Gastrocnemius medialis (tissue), 4 donors: ENCODE data around the gene COL1A2. TPM values are rescaled to one million over a fixed set of nuclear protein-coding genes. Genes with fewer than 3 reads are reported as not detected.

Experiments
- ATAC-seq, 2 donors: fragments of 150-250 bp; one replicate each; pipeline ENCODE4 v1.9.1; 2016
- DNase-seq, 2 donors: peaks; one replicate each; pipeline ENCODE4 v3.0.0-alpha.2; 2019
- H3K27ac ChIP-seq, 4 donors: fragments of 200-600 bp; sonication (generic); 1 replicate in 1 of 4; 2 replicates in 3 of 4; pipeline ENCODE4 v1.5.1; 2016 to 2018; ENCODE audit warnings: mild to moderate bottlenecking in 2 of 4, moderate library complexity in 1 of 4
- H3K27me3 ChIP-seq, 3 donors: fragments of 200-600 bp; sonication (generic) in 2 of 3; 1 replicate in 1 of 3; 2 replicates in 2 of 3; pipeline versions ENCODE4 v1.5.1 to v1.6.0; 2016 to 2019; ENCODE audit warnings: mild to moderate bottlenecking in 1 of 3, moderate library complexity in 1 of 3
- H3K36me3 ChIP-seq, 2 donors: fragments of 200-600 bp; sonication (generic) in 1 of 2; one replicate each; pipeline ENCODE4 v1.5.1; 2017 to 2018
- H3K4me1 ChIP-seq, 2 donors: fragments of 200-600 bp; sonication (generic) in 1 of 2; one replicate each; pipeline ENCODE4 v1.5.1; 2016 to 2017; ENCODE audit warnings: mild to moderate bottlenecking in 2 of 2
- H3K4me3 ChIP-seq, 4 donors: fragments of 200-600 bp; sonication (generic) in 3 of 4; 1 replicate in 1 of 4; 2 replicates in 3 of 4; pipeline ENCODE4 v1.5.1; 2016 to 2019; ENCODE audit warnings: mild to moderate bottlenecking in 2 of 4
- H3K9me3 ChIP-seq, 3 donors: fragments of 200-600 bp; sonication (generic) in 2 of 3; 1 replicate in 1 of 3; 2 replicates in 2 of 3; pipeline ENCODE4 v1.5.1; 2016 to 2019
- CTCF ChIP-seq, 5 experiments: fragments of 450-650 bp in 3 of 5; fragments of 200-600 bp in 2 of 5; sonication (generic) in 2 of 5; IDR thresholded peaks in 4 of 5; conservative IDR thresholded peaks in 1 of 5; 1 replicate in 4 of 5; 2 replicates in 1 of 5; pipeline ENCODE4 v1.5.1; 2016 to 2019; ENCODE audit warnings: antibody characterized with exemption in 5 of 5, mild to moderate bottlenecking in 3 of 5, moderate library complexity in 3 of 5
- POLR2A ChIP-seq, 2 donors: fragments of 450-650 bp; IDR thresholded peaks; one replicate each; pipeline ENCODE4 v1.6.1; 2017; ENCODE audit warnings: antibody characterized with exemption in 2 of 2, mild to moderate bottlenecking in 2 of 2, moderate library complexity in 2 of 2
- in situ Hi-C, 4 donors: fragments of 200-750 bp; cut with MboI; loops; one replicate each; pipeline versions ENCODE4 v1.15.0 to v1.8.0; 2017; ENCODE audit warnings: low sequenced_read_pairs in 4 of 4
- intact Hi-C: fragments of 100-400 bp; cut with DNase I; formaldehyde crosslinking; loops from one replicate; pipeline ENCODE4 v1.15.1; 2023; ENCODE audit warnings: low total_unique reads
- total RNA-seq, 4 donors: library from RNA; depleted of rRNA; stranded (reverse); fragments of >200 nt; gene quantifications; one replicate each; pipeline versions ENCODE4 v1.1.0 to v1.2.3, GENCODE V29; 2016

The COL1A2 gene
- total RNA-seq, 4 donors from 2014 or later, result 11.2 to 43.6 (median 18.7) TPM

DNA sequence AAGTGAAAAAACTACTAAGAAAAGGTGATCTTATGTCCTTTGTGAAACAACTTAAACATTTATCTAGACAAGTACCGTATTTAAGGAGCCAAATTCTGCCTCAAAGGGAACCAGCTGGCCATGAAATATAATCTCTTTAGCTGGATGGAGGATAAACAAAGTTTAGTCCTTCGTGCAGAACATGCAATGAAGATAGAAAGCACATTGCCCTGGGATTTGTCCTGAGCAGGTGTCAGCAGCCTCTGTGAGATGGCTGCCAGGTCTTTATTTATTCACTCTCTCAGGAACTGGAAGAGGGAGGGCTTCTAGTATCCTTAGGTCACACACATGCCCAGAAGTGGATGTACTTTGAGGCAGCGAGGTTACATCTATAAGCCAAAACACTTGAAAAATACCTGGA is 57.5 kb downstream of the COL1A2 start:
- H3K36me3 ChIP-seq, result no peaks in the 10 kb centered on the region
- DNase-seq (peak in 1 of 2 donors; percentile 5), ATAC-seq (peak; percentile 30 to 75)
- TF ChIP-seq CTCF (IDR thresholded peaks at IDR 0.05 in 4 of 5, conservative IDR thresholded peaks at IDR 0.05 in 1 of 5) (no peak), POLR2A (IDR thresholded peaks at IDR 0.05) (no peak)
- in situ Hi-C loops (loop anchor here in 2 of 4 donors (25.0 kb wide), 1 partner anchor 1035 kb away; the partner anchor contains the start of gene ASB4 (in 2 of the 2)), intact Hi-C loops (loop anchor here (5.0 kb wide), 1 partner anchor 205 kb away; the partner anchor contains the start of gene SGCE)
- H3K27me3 ChIP-seq, result no peaks in the 10 kb centered on the region
- H3K4me1 ChIP-seq, result peaks cover 5 to 9% of the 10 kb centered on the region in 2 donors
- no peak overlapping the region for H3K27ac ChIP-seq
- no peak overlapping the region for H3K4me3 ChIP-seq
- H3K9me3 ChIP-seq, result no peaks in the 10 kb centered on the region

GRCh38 chr7:94453898-94454297 is 59.2 kb downstream of the COL1A2 start:
- TF ChIP-seq CTCF (IDR thresholded peaks at IDR 0.05 in 4 of 5, conservative IDR thresholded peaks at IDR 0.05 in 1 of 5), result no peak
- Histone ChIP-seq H3K27me3 (no peaks in the 10 kb centered on the region), H3K9me3 (no peaks in the 10 kb centered on the region), H3K36me3 (no peaks in the 10 kb centered on the region), H3K4me3 (no peak overlapping the region), H3K27ac (no peak overlapping the region), H3K4me1 (peaks cover 5 to 9% of the 10 kb centered on the region in 2 donors)
- DNase-seq, result no peak
- no peak for ATAC-seq
- in situ Hi-C loops, result loop anchor here in 2 of 4 donors (25.0 kb wide), 1 partner anchor 1033 kb away; the partner anchor contains the start of gene ASB4 (in 2 of the 2)
- intact Hi-C loops, result loop anchor here (5.0 kb wide), 1 partner anchor 203 kb away; the partner anchor contains the start of gene SGCE

- Histone ChIP-seq H3K36me3 (no peaks in the 10 kb centered on the region), H3K4me3 (no peak overlapping the region), H3K4me1 (peaks cover 2 to 5% of the 10 kb centered on the region in 2 donors), H3K27ac (no peak overlapping the region), H3K9me3 (no peaks in the 10 kb centered on the region), H3K27me3 (no peaks in the 10 kb centered on the region)
- intact Hi-C loops, result no loop called here
- TF ChIP-seq CTCF (IDR thresholded peaks at IDR 0.05 in 4 of 5, conservative IDR thresholded peaks at IDR 0.05 in 1 of 5) (no peak), POLR2A (IDR thresholded peaks at IDR 0.05) (no peak)
- in situ Hi-C loops, result loop anchor here in 2 of 4 donors (25.0 kb wide), 1 partner anchor 1029 kb away; the partner anchor contains the start of gene ASB4 (in 2 of the 2)
- no peak for ATAC-seq
- DNase-seq, result no peak
Observed at GRCh38 chr7:94458041-94458440, 63.3 kb downstream of the COL1A2 start.

DNA sequence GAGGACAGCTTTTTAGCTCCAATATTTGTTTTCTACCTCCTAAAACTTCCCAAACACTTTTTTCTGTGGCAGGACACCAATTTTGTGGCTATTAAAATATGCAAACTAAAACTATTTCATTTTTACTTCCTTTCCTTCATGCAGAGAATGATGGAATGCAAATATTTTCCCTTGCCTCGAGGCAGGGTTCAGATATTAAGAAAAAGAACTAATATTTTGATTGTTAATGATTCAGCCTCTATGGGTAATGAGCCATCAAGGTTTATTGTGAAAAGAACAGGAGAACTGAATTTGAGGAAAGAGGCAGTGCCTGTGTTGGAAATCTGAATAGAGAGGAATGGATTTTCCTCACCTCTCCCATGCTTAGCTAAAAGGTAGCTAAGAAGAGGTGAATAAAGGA is 71.8 kb downstream of the COL1A2 start:
- no peak overlapping the region for H3K27ac ChIP-seq
- H3K9me3 ChIP-seq, result peaks cover 0 to under 1% (median 0%) of the 10 kb centered on the region in 3 donors
- H3K27me3 ChIP-seq, result no peaks in the 10 kb centered on the region
- H3K36me3 ChIP-seq, result no peaks in the 10 kb centered on the region
- in situ Hi-C loops (loop anchor here in 2 of 4 donors (25.0 kb wide), 1 partner anchor 1021 kb away; the partner anchor contains the start of gene ASB4 (in 2 of the 2)), intact Hi-C loops (no loop called here)
- H3K4me1 ChIP-seq, result no peaks in the 10 kb centered on the region
- no peak overlapping the region for H3K4me3 ChIP-seq
- no peak for ATAC-seq
- TF ChIP-seq POLR2A (IDR thresholded peaks at IDR 0.05) (no peak), CTCF (IDR thresholded peaks at IDR 0.05 in 4 of 5, conservative IDR thresholded peaks at IDR 0.05 in 1 of 5) (no peak)
- no peak for DNase-seq
